Naive thymus-derived CD8-positive, alpha-beta T cell (primary cell): ENCODE measurements around the gene ORC5. TPM values are rescaled to one million over a fixed set of nuclear protein-coding genes. Genes with fewer than 3 reads are reported as not detected.

Experiments
- ATAC-seq, 2 donors: fragments of 150-1000 bp; cut with Tn5 transposase in 1 of 2; sonication (Bioruptor Pico), chemical (Tn5 transposase) in 1 of 2; 1 replicate in 1 of 2; 2 replicates in 1 of 2; pipeline ENCODE4 v1.10.0; 2021; ENCODE audit warnings: mild to moderate bottlenecking in 2 of 2, moderate library complexity in 2 of 2
- POLR2A ChIA-PET: fragments of 350-600 bp; sonication (Branson Sonifier 250); formaldehyde crosslinking; loops from one replicate; lab custom pipeline; 2021; ENCODE audit warnings: antibody characterized with exemption; lab: Charles Lee
- DNase-seq, 10 donors: peaks; one replicate each; pipeline versions ENCODE4 v3.0.0 to v3.0.0-alpha.2; 2020 to 2022
- H3K27ac Mint-ChIP-seq, 10 donors: one replicate each; pipeline ENCODE4 v1.8.0; 2020 to 2022; ENCODE audit warnings: mild to moderate bottlenecking in 10 of 10, mixed read lengths in 10 of 10, moderate library complexity in 4 of 10, inconsistent platforms in 1 of 10
- H3K27me3 Mint-ChIP-seq, 5 donors: one replicate each; pipeline ENCODE4 v1.8.0; 2021 to 2022; ENCODE audit warnings: mixed read lengths in 5 of 5
- H3K36me3 Mint-ChIP-seq, 3 donors: one replicate each; pipeline ENCODE4 v1.8.0; 2020 to 2022; ENCODE audit warnings: mixed read lengths in 3 of 3, mild to moderate bottlenecking in 2 of 3, inconsistent platforms in 1 of 3
- H3K4me1 Mint-ChIP-seq, 4 donors: one replicate each; pipeline ENCODE4 v1.8.0; 2021 to 2022; ENCODE audit warnings: mixed read lengths in 4 of 4
- H3K4me3 Mint-ChIP-seq, 10 donors: one replicate each; pipeline ENCODE4 v1.8.0; 2020 to 2022; ENCODE audit warnings: mild to moderate bottlenecking in 10 of 10, mixed read lengths in 10 of 10, moderate library complexity in 6 of 10, inconsistent platforms in 1 of 10
- H3K9me3 Mint-ChIP-seq, 9 donors: one replicate each; pipeline ENCODE4 v1.8.0; 2020 to 2022; ENCODE audit warnings: mixed read lengths in 9 of 9, mild to moderate bottlenecking in 3 of 9, inconsistent platforms in 1 of 9, moderate library complexity in 1 of 9
- polyA plus RNA-seq, 3 donors: library from polyadenylated mRNA; unstranded; fragments of 300-500 nt; fragmentation: Illumina TruSeq; gene quantifications; one replicate each; pipeline ENCODE4 v1.2.3, GENCODE V29; 2021
- total RNA-seq, 8 experiments: library from RNA in 2 of 8; stranded (reverse) in 2 of 8; gene quantifications; one replicate each; pipeline ENCODE4 v1.2.3 and lab custom pipeline; 2021 to 2026

ORC5 gene
- total and polyA plus RNA-seq, 5 experiments from 2014 or later, result 18.7 to 25.8 (median 23.9) TPM

- Mint-ChIP-seq H3K4me1 (peaks cover 0 to 2% (median 0%) of the 10 kb centered on the region in 4 donors), H3K27me3 (no peaks in the 10 kb centered on the region), H3K4me3 (no peak overlapping the region), H3K27ac (no peak overlapping the region), H3K9me3 (no peaks in the 10 kb centered on the region), H3K36me3 (peaks cover 7 to 53% (median 9%) of the 10 kb centered on the region in 3 donors)
- ATAC-seq (no peak), DNase-seq (no peak)
- POLR2A ChIA-PET, result no interaction called here
These were observed 70.3 kb downstream of the ORC5 start for GRCh38 chr7:104137511-104137910.

DNA sequence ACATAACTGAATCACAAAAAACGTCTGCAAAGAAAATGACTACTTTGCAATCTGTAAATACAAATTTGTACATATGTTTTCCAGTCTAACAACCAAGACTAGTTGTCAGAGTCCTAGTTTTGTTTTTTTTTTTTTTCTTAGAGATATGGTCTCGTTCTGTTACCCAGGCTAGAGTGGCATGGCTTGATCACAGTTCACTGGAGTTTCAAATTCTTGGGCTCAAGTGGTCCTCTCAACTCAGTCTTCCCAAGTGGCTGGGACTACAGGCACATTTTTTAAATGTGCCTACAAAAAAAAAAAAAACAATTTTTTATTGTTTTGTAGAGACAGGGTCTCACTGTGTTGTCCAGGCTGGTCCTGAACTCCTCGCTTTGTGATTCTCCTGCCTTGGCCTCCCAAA, 70.8 kb downstream of the ORC5 start:
- peaks cover 7 to 48% (median 9%) of the 10 kb centered on the region in 3 donors for H3K36me3 Mint-ChIP-seq
- DNase-seq, result no peak
- no peaks in the 10 kb centered on the region for H3K9me3 Mint-ChIP-seq
- peaks cover 0 to 2% (median 0%) of the 10 kb centered on the region in 4 donors for H3K4me1 Mint-ChIP-seq
- H3K27ac Mint-ChIP-seq, result no peak overlapping the region
- no peaks in the 10 kb centered on the region for H3K27me3 Mint-ChIP-seq
- no peak overlapping the region for H3K4me3 Mint-ChIP-seq
- no peak for ATAC-seq
- POLR2A ChIA-PET, result no interaction called here

- no peaks in the 10 kb centered on the region for H3K9me3 Mint-ChIP-seq
- H3K36me3 Mint-ChIP-seq, result peaks cover 7 to 45% (median 9%) of the 10 kb centered on the region in 3 donors
- no peaks in the 10 kb centered on the region for H3K27me3 Mint-ChIP-seq
- no peak overlapping the region for H3K4me3 Mint-ChIP-seq
- DNase-seq, result no peak
- H3K4me1 Mint-ChIP-seq, result peaks cover 0 to 2% (median 0%) of the 10 kb centered on the region in 4 donors
- no peak overlapping the region for H3K27ac Mint-ChIP-seq
- ATAC-seq, result no peak
- POLR2A ChIA-PET, result no interaction called here
These were observed 71.3 kb downstream of the ORC5 start for GRCh38 chr7:104136561-104136960.

GRCh38 chr7:104135760-104136558, 71.9 kb downstream of the ORC5 start:
- H3K4me3 Mint-ChIP-seq, result no peak overlapping the region
- no peaks in the 10 kb centered on the region for H3K27me3 Mint-ChIP-seq
- H3K27ac Mint-ChIP-seq, result no peak overlapping the region
- no peaks in the 10 kb centered on the region for H3K9me3 Mint-ChIP-seq
- POLR2A ChIA-PET, result no interaction called here
- DNase-seq (no peak), ATAC-seq (no peak)
- H3K36me3 Mint-ChIP-seq, result peaks cover 12 to 39% (median 14%) of the 10 kb centered on the region in 3 donors
- H3K4me1 Mint-ChIP-seq, result peaks cover 0 to 1% (median 0%) of the 10 kb centered on the region in 4 donors

DNA sequence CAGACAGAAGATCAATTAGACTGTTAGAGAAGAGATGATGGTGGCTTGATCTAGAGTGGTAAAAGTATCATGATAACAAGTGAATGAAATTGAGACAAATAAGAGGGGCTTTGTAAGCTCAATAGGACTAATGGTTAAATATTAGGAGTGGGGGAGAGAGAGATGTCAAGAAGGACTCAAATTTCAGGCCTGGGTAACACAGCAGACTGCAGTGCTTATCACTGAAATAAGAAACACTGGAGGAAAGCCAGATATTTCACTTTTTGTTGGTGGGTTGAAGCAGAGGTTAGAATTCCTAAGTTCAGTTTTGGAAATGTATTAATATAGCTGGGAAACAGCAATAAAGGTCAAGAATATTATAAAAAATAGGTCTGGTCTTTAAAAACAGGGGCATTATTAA, 74.6 kb downstream of the ORC5 start:
- H3K9me3 Mint-ChIP-seq, result peaks cover 0 to 1% (median 0%) of the 10 kb centered on the region in 9 donors
- POLR2A ChIA-PET, result no interaction called here
- ATAC-seq (no peak), DNase-seq (no peak)
- no peaks in the 10 kb centered on the region for H3K27me3 Mint-ChIP-seq
- H3K27ac Mint-ChIP-seq, result no peak overlapping the region
- no peak overlapping the region for H3K4me3 Mint-ChIP-seq
- H3K36me3 Mint-ChIP-seq, result peaks cover 30 to 38% (median 34%) of the 10 kb centered on the region in 3 donors
- H3K4me1 Mint-ChIP-seq, result no peaks in the 10 kb centered on the region

- Mint-ChIP-seq H3K27me3 (no peaks in the 10 kb centered on the region), H3K4me3 (no peak overlapping the region), H3K27ac (peak overlapping the region in 1 of 10 donors; percentile 74), H3K36me3 (peaks cover 35 to 50% (median 43%) of the 10 kb centered on the region in 3 donors), H3K4me1 (no peaks in the 10 kb centered on the region), H3K9me3 (peaks cover 0 to 1% (median 0%) of the 10 kb centered on the region in 9 donors)
- DNase-seq (no peak), ATAC-seq (no peak)
- POLR2A ChIA-PET, result no interaction called here
These were observed 77.1 kb downstream of the ORC5 start for GRCh38 chr7:104130726-104131125.

GRCh38 chr7:104127204-104127603, 80.6 kb downstream of the ORC5 start:
- Mint-ChIP-seq H3K27ac (peak overlapping the region in 2 of 10 donors; percentile 0 to 24), H3K36me3 (peaks cover 47 to 64% (median 50%) of the 10 kb centered on the region in 3 donors), H3K4me1 (no peaks in the 10 kb centered on the region), H3K4me3 (no peak overlapping the region), H3K27me3 (no peaks in the 10 kb centered on the region), H3K9me3 (peaks cover 0 to 5% (median 1%) of the 10 kb centered on the region in 9 donors)
- POLR2A ChIA-PET, result no interaction called here
- DNase-seq (no peak), ATAC-seq (no peak)

GRCh38 chr7:104126411-104126841, 81.4 kb downstream of the ORC5 start:
- Mint-ChIP-seq H3K4me3 (no peak overlapping the region), H3K4me1 (no peaks in the 10 kb centered on the region), H3K27ac (no peak overlapping the region), H3K36me3 (peaks cover 47 to 66% (median 58%) of the 10 kb centered on the region in 3 donors), H3K27me3 (no peaks in the 10 kb centered on the region), H3K9me3 (peaks cover 0 to 13% (median 7%) of the 10 kb centered on the region in 9 donors)
- POLR2A ChIA-PET, result no interaction called here
- ATAC-seq (no peak), DNase-seq (no peak)

DNA sequence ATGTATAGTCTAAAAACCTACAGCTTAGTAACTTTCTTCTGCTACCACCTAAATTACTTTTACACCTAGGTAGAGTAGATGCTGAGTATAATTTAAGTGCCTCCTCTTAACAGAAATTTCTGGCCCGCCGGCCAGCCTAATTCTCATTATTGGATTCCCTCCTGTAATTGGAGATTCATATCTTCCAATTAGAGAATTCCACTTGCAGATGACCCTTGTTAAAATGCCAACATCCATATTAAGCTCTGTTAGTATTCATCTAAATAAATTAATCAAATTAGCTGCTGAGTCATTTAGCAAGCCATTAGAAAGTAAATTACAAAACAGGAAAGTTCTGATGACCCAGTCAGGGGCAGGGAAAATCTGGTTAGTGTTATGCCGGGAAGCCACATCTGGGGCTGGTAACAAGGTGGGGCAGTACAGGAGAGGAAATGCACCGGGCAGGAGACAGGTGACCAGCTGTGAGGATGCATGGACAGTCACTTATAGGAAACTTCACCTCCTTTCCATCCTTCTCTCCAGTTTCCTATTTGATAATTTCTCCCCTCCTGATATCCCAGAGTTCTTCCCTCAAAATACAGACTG, 82.8 kb downstream of the ORC5 start:
- Mint-ChIP-seq H3K27ac (no peak overlapping the region), H3K27me3 (no peaks in the 10 kb centered on the region), H3K36me3 (peaks cover 47 to 52% (median 51%) of the 10 kb centered on the region in 3 donors), H3K4me3 (no peak overlapping the region), H3K4me1 (no peaks in the 10 kb centered on the region), H3K9me3 (peaks cover 0 to 19% (median 13%) of the 10 kb centered on the region in 9 donors)
- ATAC-seq (no peak), DNase-seq (no peak)
- POLR2A ChIA-PET, result no interaction called here

DNA sequence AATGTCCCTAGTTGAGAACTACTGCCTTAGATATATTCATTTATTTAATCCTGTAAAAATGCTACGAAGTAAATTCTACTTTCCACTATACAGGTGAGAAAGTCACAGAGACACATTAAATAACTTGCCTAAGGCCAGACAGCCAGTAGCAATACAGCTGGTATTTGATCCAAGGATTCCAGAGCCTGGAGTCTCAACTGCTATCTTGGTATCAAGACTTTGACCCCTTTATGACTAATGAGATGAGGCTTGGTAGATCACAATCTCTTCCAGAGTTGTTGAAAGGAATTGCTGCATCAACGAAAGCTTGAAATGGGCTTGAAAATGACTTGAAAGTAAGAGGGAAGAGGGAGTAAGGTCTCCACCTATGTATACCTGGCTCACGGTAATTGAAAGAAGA, 83.3 kb downstream of the ORC5 start:
- peaks cover 0 to 19% (median 13%) of the 10 kb centered on the region in 9 donors for H3K9me3 Mint-ChIP-seq
- no peaks in the 10 kb centered on the region for H3K27me3 Mint-ChIP-seq
- H3K36me3 Mint-ChIP-seq, result peaks cover 46 to 48% (median 47%) of the 10 kb centered on the region in 3 donors

GRCh38 chr7:104123786-104124185, 84.0 kb downstream of the ORC5 start:
- H3K36me3 Mint-ChIP-seq, result peaks cover 40 to 44% (median 41%) of the 10 kb centered on the region in 3 donors
- H3K9me3 Mint-ChIP-seq, result peaks cover 0 to 21% (median 15%) of the 10 kb centered on the region in 9 donors
- DNase-seq (no peak), ATAC-seq (no peak)
- H3K27me3 Mint-ChIP-seq, result peaks cover 0 to under 1% (median 0%) of the 10 kb centered on the region in 5 donors
- POLR2A ChIA-PET, result no interaction called here
- no peaks in the 10 kb centered on the region for H3K4me1 Mint-ChIP-seq
- no peak overlapping the region for H3K4me3 Mint-ChIP-seq
- H3K27ac Mint-ChIP-seq, result no peak overlapping the region

More for the DNA sequence above, 83.3 kb downstream of the ORC5 start:
- Mint-ChIP-seq H3K4me3 (no peak overlapping the region), H3K4me1 (no peaks in the 10 kb centered on the region), H3K27ac (no peak overlapping the region)
- POLR2A ChIA-PET, result no interaction called here
- DNase-seq (no peak), ATAC-seq (no peak)

- Mint-ChIP-seq H3K36me3 (peaks cover 0 to 3% (median 0%) of the 10 kb centered on the region in 3 donors), H3K27ac (no peak overlapping the region), H3K4me1 (no peaks in the 10 kb centered on the region), H3K27me3 (peaks cover 0 to 8% (median 1%) of the 10 kb centered on the region in 5 donors), H3K9me3 (peaks cover 0 to 7% (median 1%) of the 10 kb centered on the region in 9 donors), H3K4me3 (no peak overlapping the region)
- ATAC-seq (no peak), DNase-seq (no peak)
- POLR2A ChIA-PET, result no interaction called here
These were observed 94.0 kb downstream of the ORC5 start for GRCh38 chr7:104113788-104114187.

- DNase-seq (no peak), ATAC-seq (no peak)
- Mint-ChIP-seq H3K36me3 (no peaks in the 10 kb centered on the region), H3K27ac (no peak overlapping the region), H3K27me3 (peaks cover 0 to 9% (median 3%) of the 10 kb centered on the region in 5 donors), H3K4me3 (no peak overlapping the region), H3K9me3 (no peaks in the 10 kb centered on the region), H3K4me1 (no peaks in the 10 kb centered on the region)
- POLR2A ChIA-PET, result no interaction called here
These were observed 95.2 kb downstream of the ORC5 start for GRCh38 chr7:104112623-104113022.
